PC-3 (cell line): Measurements from ENCODE around the gene TMEM164.

Experiments used
- EZH2phosphoT487 ChIP-seq: fragments of 300-600 bp; sonication (generic); IDR thresholded peaks from 2 replicates; pipeline ENCODE4 v1.6.1; 2018; ENCODE audit warnings: mild to moderate bottlenecking, antibody characterized with exemption, low read length, borderline replicate concordance
- TF ChIP-seq, protein P1 (sequence below): fragments of 300-600 bp; sonication (generic); conservative IDR thresholded peaks from 2 replicates; pipeline ENCODE4 v1.5.1; 2017; ENCODE audit warnings: antibody characterized with exemption, low read depth, mild to moderate bottlenecking, low read length

DNA sequence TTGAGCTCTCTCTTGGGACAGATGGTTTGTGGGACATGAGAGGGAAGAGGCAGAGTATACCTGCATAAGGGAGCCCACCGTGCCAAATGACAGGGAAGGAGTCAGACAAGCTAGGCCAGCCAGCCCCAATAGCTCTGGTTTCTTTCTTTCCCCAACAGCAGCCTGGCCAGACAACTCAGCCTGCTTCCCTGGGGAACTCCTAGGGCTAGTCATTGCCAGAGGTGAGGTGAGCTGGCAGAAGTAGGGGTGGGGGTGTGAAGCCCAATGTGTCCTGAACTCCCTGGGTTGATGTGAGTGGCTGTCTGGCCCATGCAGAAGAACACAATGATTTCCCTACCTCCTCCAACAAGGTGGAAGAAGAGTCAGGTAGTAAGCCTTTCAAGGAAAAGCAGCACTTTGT lies 179.4 kb downstream of the TMEM164 start:
- TF ChIP-seq EZH2phosphoT487: no peak
- TF ChIP-seq, protein P1, sequence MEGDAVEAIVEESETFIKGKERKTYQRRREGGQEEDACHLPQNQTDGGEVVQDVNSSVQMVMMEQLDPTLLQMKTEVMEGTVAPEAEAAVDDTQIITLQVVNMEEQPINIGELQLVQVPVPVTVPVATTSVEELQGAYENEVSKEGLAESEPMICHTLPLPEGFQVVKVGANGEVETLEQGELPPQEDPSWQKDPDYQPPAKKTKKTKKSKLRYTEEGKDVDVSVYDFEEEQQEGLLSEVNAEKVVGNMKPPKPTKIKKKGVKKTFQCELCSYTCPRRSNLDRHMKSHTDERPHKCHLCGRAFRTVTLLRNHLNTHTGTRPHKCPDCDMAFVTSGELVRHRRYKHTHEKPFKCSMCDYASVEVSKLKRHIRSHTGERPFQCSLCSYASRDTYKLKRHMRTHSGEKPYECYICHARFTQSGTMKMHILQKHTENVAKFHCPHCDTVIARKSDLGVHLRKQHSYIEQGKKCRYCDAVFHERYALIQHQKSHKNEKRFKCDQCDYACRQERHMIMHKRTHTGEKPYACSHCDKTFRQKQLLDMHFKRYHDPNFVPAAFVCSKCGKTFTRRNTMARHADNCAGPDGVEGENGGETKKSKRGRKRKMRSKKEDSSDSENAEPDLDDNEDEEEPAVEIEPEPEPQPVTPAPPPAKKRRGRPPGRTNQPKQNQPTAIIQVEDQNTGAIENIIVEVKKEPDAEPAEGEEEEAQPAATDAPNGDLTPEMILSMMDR: no peak
